Esophagus squamous epithelium (tissue), 5 donors: ENCODE measurements around the gene FAM234A. TPM values are rescaled to one million over a fixed set of nuclear protein-coding genes. Genes with fewer than 3 reads are reported as not detected.

ENCODE experiments used
- DNase-seq: peaks from one replicate; lab custom pipeline; 2025; lab: John Stamatoyannopoulos, UW
- H3K27ac ChIP-seq, 4 donors: fragments of 200-600 bp; sonication (generic); one replicate each; pipeline ENCODE4 v1.5.1; 2016 to 2019; ENCODE audit warnings: mild to moderate bottlenecking in 1 of 4
- H3K27me3 ChIP-seq, 4 donors: fragments of 200-600 bp; sonication (generic); 1 replicate in 3 of 4; 2 replicates in 1 of 4; pipeline versions ENCODE4 v1.5.1 to v1.6.0; 2017 to 2021; ENCODE audit warnings: antibody characterized with exemption in 1 of 4
- H3K36me3 ChIP-seq, 3 donors: fragments of 200-600 bp; sonication (generic); one replicate each; pipeline ENCODE4 v1.5.1; 2016 to 2019
- H3K4me1 ChIP-seq, 3 donors: fragments of 200-600 bp; sonication (generic); one replicate each; pipeline ENCODE4 v1.5.1; 2017 to 2019
- H3K4me3 ChIP-seq, 4 donors: fragments of 200-600 bp; sonication (generic); 1 replicate in 3 of 4; 2 replicates in 1 of 4; pipeline ENCODE4 v1.5.1; 2016 to 2019; ENCODE audit warnings: mild to moderate bottlenecking in 2 of 4, moderate library complexity in 1 of 4
- H3K9me3 ChIP-seq, 3 donors: fragments of 200-600 bp; sonication (generic); one replicate each; pipeline ENCODE4 v1.5.1; 2016 to 2019
- CTCF ChIP-seq, 6 experiments: fragments of 450-650 bp in 4 of 6; fragments of 200-600 bp in 2 of 6; sonication (generic) in 2 of 6; IDR thresholded peaks; one replicate each; pipeline ENCODE4 v1.5.1; 2016 to 2019; ENCODE audit warnings: antibody characterized with exemption in 6 of 6, mild to moderate bottlenecking in 4 of 6, moderate library complexity in 4 of 6
- POLR2A ChIP-seq, 4 donors: fragments of 450-650 bp; IDR thresholded peaks; one replicate each; pipeline ENCODE4 v1.6.1; 2017; ENCODE audit warnings: antibody characterized with exemption in 4 of 4, mild to moderate bottlenecking in 4 of 4, moderate library complexity in 3 of 4
- WGBS, 2 donors: methylation state at CpG; one replicate each; pipeline ENCODE4 v1.1.5; 2018; 5-methylcytosine and 5-hydroxymethylcytosine counted together
- intact Hi-C: fragments of 100-400 bp; cut with DNase I; formaldehyde crosslinking; loops from one replicate; pipeline ENCODE4 v1.15.0; 2022
- total RNA-seq, 4 donors: library from RNA; depleted of rRNA; stranded (reverse); fragments of >200 nt; gene quantifications; one replicate each; pipeline ENCODE4 v1.1.0, GENCODE V29; 2016
- donor health status: DM: yes; HTN: yes; CAD: no.

The FAM234A gene
- total RNA-seq, 4 donors from 2014 or later = 16.5 to 147 (median 60.0) TPM

- DNase-seq = no peak
- WGBS, 2 donors = 53 to 95% methylated on average over 2 to 12 of the region's 48 CpGs
- Histone ChIP-seq H3K9me3 (no peaks in the 10 kb centered on the region), H3K36me3 (peaks cover 8 to 42% (median 19%) of the 10 kb centered on the region in 3 donors), H3K27me3 (peaks cover 6 to 34% (median 8%) of the 10 kb centered on the region in 4 donors), H3K4me1 (peaks cover 6 to 15% (median 6%) of the 10 kb centered on the region in 3 donors), H3K27ac (no peak overlapping the region), H3K4me3 (no peak overlapping the region)
- intact Hi-C loops = no loop called here
- TF ChIP-seq CTCF (IDR thresholded peaks at IDR 0.05) (no peak), POLR2A (IDR thresholded peaks at IDR 0.05) (no peak)
These were observed 50.8 kb downstream of the FAM234A start for GRCh38 chr16:285146-286055.

DNA sequence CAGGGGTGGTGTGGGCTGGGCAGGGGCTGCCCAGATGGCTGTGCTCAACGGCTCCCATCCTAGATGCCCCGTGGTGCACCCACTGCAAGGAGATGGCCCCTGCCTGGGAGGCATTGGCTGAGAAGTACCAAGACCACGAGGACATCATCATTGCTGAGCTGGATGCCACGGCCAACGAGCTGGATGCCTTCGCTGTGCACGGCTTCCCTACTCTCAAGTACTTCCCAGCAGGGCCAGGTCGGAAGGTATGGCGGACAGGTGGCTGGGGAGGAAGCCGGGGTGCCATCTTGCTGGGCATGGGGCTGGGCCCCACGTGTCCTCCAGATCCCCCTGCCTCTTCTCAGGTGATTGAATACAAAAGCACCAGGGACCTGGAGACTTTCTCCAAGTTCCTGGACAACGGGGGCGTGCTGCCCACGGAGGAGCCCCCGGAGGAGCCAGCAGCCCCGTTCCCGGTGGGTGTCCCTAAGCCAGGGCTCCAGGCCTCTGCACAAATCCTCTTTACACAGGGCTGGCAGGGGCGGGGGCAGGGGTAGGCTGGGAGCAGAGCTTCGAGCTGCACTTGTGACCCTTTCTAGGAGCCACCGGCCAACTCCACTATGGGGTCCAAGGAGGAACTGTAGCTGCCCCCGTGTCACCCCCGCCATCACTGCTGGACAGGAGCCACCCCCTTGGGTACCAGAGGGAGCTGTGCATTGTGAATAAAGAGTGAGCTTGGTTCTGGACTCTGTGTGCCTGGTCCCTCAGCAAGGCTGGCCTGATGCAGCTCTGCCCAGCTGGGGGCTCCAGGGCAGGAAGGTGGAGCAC is 52.1 kb downstream of the FAM234A start:
- Histone ChIP-seq H3K4me3 (no peak overlapping the region), H3K27me3 (peaks cover 0 to 22% (median 0%) of the 10 kb centered on the region in 4 donors), H3K27ac (no peak overlapping the region), H3K36me3 (peaks cover 8 to 55% (median 30%) of the 10 kb centered on the region in 3 donors), H3K4me1 (peaks cover 0 to 2% (median 0%) of the 10 kb centered on the region in 3 donors), H3K9me3 (no peaks in the 10 kb centered on the region)
- WGBS, 2 donors = 84 to 100% methylated on average over 2 to 6 of the region's 22 CpGs
- intact Hi-C loops = no loop called here
- DNase-seq = no peak
- TF ChIP-seq POLR2A (IDR thresholded peaks at IDR 0.05) = no peak
- no peak for TF ChIP-seq CTCF (IDR thresholded peaks at IDR 0.05)

DNA sequence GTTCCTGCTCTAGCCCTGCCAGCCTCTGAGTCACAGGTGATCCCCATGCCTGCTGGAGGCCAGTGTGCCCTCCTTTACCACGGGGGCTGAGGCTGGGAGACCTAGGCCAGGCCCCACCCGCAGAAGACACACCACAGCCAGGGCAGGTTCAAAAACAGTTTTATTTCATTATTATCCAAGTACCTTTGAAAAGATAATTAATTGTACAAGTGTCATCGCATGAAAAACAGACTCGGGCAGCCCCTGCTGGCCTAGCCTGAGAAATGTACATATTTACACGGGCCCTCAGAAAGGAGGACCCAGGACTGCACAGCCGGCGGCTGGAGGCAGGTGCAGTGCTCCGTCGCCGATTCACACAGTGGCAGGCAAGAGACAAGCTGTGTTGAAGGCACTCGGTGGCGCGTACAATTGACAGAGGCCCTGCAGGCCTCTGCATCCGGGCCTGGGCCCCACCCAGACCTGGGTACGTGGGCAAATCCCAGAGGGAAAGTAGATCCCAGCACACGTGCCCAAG is 52.7 kb downstream of the FAM234A start:
- peak in 1 of 6 experiments; percentile 30 for TF ChIP-seq CTCF (IDR thresholded peaks at IDR 0.05)
- TF ChIP-seq POLR2A (IDR thresholded peaks at IDR 0.05) = no peak
- H3K27ac ChIP-seq = no peak overlapping the region
- intact Hi-C loops = no loop called here
- no peak overlapping the region for H3K4me3 ChIP-seq
- H3K9me3 ChIP-seq = no peaks in the 10 kb centered on the region
- peaks cover 8 to 62% (median 30%) of the 10 kb centered on the region in 3 donors for H3K36me3 ChIP-seq
- 71 to 77% methylated on average over 8 to 11 of the region's 16 CpGs for WGBS, 2 donors
- no peak for DNase-seq
- peaks cover 0 to 15% (median 0%) of the 10 kb centered on the region in 4 donors for H3K27me3 ChIP-seq
- H3K4me1 ChIP-seq = no peaks in the 10 kb centered on the region

- WGBS, 2 donors = 83 to 93% methylated on average over 1 to 19 of the region's 33 CpGs
- no peak overlapping the region for H3K27ac ChIP-seq
- no peak overlapping the region for H3K4me3 ChIP-seq
- DNase-seq = no peak
- no peak for TF ChIP-seq POLR2A (IDR thresholded peaks at IDR 0.05)
- TF ChIP-seq CTCF (IDR thresholded peaks at IDR 0.05) = no peak
- peaks cover 0 to 6% (median 0%) of the 10 kb centered on the region in 4 donors for H3K27me3 ChIP-seq
- H3K36me3 ChIP-seq = peaks cover 12 to 71% (median 30%) of the 10 kb centered on the region in 3 donors
- H3K9me3 ChIP-seq = no peaks in the 10 kb centered on the region
- H3K4me1 ChIP-seq = no peaks in the 10 kb centered on the region
- intact Hi-C loops = no loop called here
These were observed 53.6 kb downstream of the FAM234A start for GRCh38 chr16:287981-288920.
